ENCODE results near the gene AIFM2. TPM values are rescaled to one million over a fixed set of nuclear protein-coding genes. Genes with fewer than 3 reads are reported as not detected.
"Not testable (repeated sequence)": the region's sequence is repeated elsewhere in the genome, so short reads cannot be mapped to it uniquely, and the experiment has no call there.

AIFM2 gene
- total RNA-seq, 2 experiments from 2014 or later: 3.0 to 3.3 TPM

DNA sequence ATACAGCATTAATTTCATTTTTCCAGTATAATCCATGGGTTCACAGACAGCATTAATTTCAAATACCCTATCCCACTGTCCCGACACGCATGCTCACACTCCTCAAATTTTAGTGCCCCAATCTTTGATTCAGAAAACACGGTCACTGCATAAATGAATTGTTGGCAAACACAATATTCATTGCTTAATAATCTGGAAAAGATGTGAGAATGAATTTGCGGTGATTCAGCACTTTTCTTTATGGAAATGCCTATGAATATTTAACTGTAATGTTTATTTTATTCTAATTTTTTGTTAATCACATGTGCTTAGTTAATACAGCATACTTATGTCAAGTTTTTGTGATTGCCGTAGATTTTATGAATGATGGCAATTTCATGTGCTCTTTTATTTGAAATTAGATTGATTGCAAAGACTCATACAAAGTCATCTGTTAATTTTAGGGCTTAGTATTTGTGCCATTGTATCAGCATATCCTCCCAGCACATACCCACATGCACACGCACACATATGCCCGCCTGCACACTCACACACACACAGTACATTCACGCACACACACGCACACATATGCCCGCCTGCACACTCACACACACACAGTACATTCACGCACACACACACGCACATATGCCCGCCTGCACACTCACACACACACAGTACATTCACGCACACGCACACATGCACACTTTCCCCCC lies 44.9 kb downstream of the AIFM2 start:
- DNase-seq: no peak
- Mint-ChIP-seq H3K4me3 (no peak overlapping the region), H3K36me3 (ENCODE audit: low read depth) (no peaks in the 10 kb centered on the region), H3K9me3 (no peaks in the 10 kb centered on the region), H3K27me3 (ENCODE audit: low read depth) (no peaks in the 10 kb centered on the region), H3K4me1 (ENCODE audit: low read depth) (peaks cover 10% of the 10 kb centered on the region), H3K27ac (no peak overlapping the region)
- CTCF ChIA-PET: interaction anchor here (0.6 kb wide), 1 partner anchor 9 kb away, joined by 3 read pairs; no protein-coding TSS in a partner anchor
- intact Hi-C loops (cut with micrococcal nuclease): no loop called here

DNA sequence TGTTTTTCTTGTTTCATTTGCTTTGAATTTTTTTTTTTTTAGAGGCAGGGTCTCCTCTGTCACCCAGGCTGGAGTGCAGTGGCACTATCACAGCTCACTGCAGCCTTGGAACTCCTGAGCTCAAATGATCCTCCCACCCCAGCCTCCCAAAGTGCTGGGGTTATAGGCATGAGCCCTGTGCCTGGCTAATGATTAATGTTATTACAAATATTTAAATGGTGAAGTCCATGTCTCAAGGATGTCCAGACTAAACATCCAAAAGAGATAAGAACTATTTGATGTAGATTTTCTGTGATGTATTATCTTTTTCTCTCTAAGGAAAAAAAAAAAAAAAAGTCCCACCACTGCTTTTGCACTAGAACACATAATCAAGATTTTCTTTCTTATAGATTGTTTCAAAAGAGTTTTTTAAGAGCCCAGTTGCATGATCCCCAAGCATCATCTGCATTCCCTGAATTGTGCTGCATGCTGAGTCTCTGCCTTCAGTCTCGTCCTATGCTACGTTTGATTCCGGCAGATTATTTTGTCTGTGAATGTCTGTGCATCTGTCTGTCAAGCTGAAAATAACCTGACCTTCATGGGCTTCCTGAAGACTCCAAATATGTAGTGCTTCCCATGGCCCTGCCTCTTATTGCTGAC lies 46.5 kb downstream of the AIFM2 start:
- Mint-ChIP-seq H3K4me1 (ENCODE audit: low read depth) (no peaks in the 10 kb centered on the region), H3K4me3 (no peak overlapping the region), H3K27me3 (ENCODE audit: low read depth) (no peaks in the 10 kb centered on the region), H3K27ac (no peak overlapping the region), H3K9me3 (no peaks in the 10 kb centered on the region), H3K36me3 (ENCODE audit: low read depth) (no peaks in the 10 kb centered on the region)
- DNase-seq: no peak
- CTCF ChIA-PET: interaction anchor here (1.7 kb wide), 1 partner anchor 8 kb away, joined by 7 read pairs; no protein-coding TSS in a partner anchor
- intact Hi-C loops (cut with micrococcal nuclease): loop anchor here (2.0 kb wide), 1 partner anchor 61 kb away; the partner anchor contains the start of gene TYSND1

DNA sequence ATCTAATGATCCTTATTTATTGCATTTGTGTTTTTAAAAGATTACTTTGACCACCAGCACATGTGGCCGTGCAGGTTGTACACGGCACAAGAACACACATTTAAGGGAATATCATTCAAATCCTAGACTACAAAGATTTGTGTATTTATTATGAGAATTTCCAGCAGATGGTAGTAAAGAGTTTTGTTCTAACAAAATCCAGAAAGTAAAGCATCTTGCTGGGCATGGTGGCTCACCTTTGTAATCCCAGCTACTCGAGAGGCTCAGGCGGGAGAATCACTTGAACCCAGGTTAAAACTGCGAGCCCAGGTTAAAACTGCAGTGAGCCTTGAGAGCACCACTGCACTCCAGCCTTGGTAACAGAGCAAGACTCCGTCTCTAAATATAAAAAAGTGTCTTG lies 48.4 kb downstream of the AIFM2 start:
- no peaks in the 10 kb centered on the region for H3K4me1 Mint-ChIP-seq (ENCODE audit: low read depth)
- CTCF ChIA-PET: interaction anchor here (1.0 to 1.7 kb wide), 2 partner anchors 9 to 62 kb away, joined by 4 to 7 read pairs; partner anchors contain the start of gene TYSND1

DNA sequence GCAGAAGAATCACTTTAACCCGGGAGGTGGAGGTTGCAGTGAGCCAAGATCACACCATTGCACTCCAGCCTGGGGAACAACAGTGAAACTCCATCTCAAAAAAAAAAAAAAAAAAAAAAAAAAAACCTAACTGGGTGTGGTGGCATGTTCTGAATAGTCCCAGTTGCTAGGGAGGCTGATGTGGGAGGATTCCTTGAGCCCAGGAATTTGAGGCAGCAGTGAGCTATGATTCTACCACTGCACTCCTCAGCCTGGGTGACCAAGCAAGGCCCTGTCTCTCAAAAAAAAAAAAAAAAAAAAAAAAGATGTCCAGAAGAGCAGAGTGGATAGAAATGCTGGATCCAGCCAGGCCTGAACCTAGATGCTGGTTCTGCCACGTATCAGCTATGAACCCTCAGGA lies 51.8 kb downstream of the AIFM2 start:
- H3K27ac Mint-ChIP-seq; DNase-seq; H3K36me3 Mint-ChIP-seq (ENCODE audit: low read depth); intact Hi-C loops (cut with micrococcal nuclease); H3K27me3 Mint-ChIP-seq (ENCODE audit: low read depth); H3K9me3 Mint-ChIP-seq; H3K4me3 Mint-ChIP-seq; H3K4me1 Mint-ChIP-seq (ENCODE audit: low read depth): not testable (repeated sequence)
- CTCF ChIA-PET: interaction anchor here (1.1 kb wide), 1 partner anchor 37 kb away, joined by 4 read pairs; no protein-coding TSS in a partner anchor

More for the DNA sequence above, 48.4 kb downstream of the AIFM2 start:
- intact Hi-C loops (cut with micrococcal nuclease): loop anchor here (2.0 kb wide), 1 partner anchor 63 kb away; the partner anchor contains the start of gene TYSND1
- DNase-seq: no peak
- Mint-ChIP-seq H3K27me3 (ENCODE audit: low read depth) (no peaks in the 10 kb centered on the region), H3K27ac (no peak overlapping the region), H3K9me3 (no peaks in the 10 kb centered on the region), H3K4me3 (no peak overlapping the region), H3K36me3 (ENCODE audit: low read depth) (no peaks in the 10 kb centered on the region)

DNA sequence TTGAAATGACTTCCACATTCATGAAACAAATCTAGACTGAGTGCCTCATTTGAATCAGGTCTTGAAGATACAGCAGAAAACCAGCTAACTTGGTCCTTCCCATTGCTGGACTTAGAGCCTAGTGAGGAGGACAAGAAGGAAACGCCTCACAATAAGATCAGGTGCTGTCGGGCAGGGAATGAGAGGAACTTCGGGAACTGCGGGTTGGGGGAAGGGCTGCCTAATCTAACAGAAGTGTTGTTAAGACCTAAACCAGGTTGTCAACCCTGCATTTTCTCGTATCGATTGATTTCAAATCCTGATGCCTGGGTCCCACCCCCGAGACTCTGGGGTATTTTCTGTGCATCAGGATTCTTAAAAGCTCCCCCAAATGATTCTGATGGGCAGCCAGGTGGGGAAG lies 53.7 kb downstream of the AIFM2 start:
- intact Hi-C loops (cut with micrococcal nuclease): no loop called here
- H3K4me1 Mint-ChIP-seq (ENCODE audit: low read depth): no peaks in the 10 kb centered on the region

DNA sequence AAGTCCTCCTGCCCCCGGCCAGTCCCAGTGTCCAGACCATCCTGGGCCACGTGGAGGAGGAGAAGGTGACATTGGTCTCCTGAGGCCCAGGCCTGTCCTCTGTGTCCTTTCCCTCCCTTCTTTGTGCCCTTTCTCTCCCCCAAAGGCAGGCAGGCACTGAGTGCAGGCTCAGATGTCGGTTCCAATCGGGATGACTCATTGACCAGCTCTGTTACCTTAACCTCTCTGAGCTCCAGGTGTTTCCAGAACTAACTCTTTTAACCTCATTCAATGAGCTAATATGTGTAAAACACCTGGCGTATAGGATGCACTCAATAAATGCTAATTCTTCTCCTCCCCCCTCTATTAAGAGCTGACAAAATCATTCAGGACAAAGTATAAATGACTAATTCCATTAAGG lies 54.3 kb downstream of the AIFM2 start:
- CTCF ChIA-PET: interaction anchor here (0.8 to 1.0 kb wide), 2 partner anchors 15 to 120 kb away, joined by 3 read pairs; no protein-coding TSS in a partner anchor
- no peaks in the 10 kb centered on the region for H3K9me3 Mint-ChIP-seq
- intact Hi-C loops (cut with micrococcal nuclease): no loop called here
- no peaks in the 10 kb centered on the region for H3K36me3 Mint-ChIP-seq (ENCODE audit: low read depth)
- no peak for DNase-seq
- no peaks in the 10 kb centered on the region for H3K4me1 Mint-ChIP-seq (ENCODE audit: low read depth)
- no peak overlapping the region for H3K27ac Mint-ChIP-seq
- no peak overlapping the region for H3K4me3 Mint-ChIP-seq
- H3K27me3 Mint-ChIP-seq (ENCODE audit: low read depth): no peaks in the 10 kb centered on the region

More for the DNA sequence above, 53.7 kb downstream of the AIFM2 start:
- DNase-seq: no peak
- H3K4me3 Mint-ChIP-seq: no peak overlapping the region
- H3K27ac Mint-ChIP-seq: no peak overlapping the region
- H3K36me3 Mint-ChIP-seq (ENCODE audit: low read depth): no peaks in the 10 kb centered on the region
- CTCF ChIA-PET: interaction anchor here (0.6 to 1.0 kb wide), 2 partner anchors 9 to 120 kb away, joined by 3 read pairs; no protein-coding TSS in a partner anchor
- H3K9me3 Mint-ChIP-seq: no peaks in the 10 kb centered on the region
- no peaks in the 10 kb centered on the region for H3K27me3 Mint-ChIP-seq (ENCODE audit: low read depth)

DNA sequence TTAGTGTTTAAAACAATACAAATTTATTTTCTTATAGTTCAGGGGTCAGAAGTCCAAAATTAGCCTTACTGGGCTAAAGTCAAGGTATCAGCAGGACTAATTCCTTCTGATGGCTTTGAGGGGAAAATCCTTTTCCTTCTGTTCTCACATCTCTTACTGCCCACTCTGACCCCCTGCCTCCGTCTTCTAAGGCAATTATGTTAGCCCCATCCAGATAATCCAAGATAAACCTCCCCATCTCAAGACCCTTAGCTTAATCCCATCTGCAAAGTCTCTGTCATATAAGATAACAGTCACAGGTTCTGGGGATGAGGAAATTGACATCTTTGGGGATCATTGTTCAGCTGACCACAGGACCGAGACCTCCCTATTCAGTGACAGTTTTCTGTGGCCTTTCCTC lies 57.7 kb downstream of the AIFM2 start:
- Mint-ChIP-seq H3K27ac (no peak overlapping the region), H3K9me3 (no peaks in the 10 kb centered on the region), H3K27me3 (ENCODE audit: low read depth) (no peaks in the 10 kb centered on the region), H3K4me1 (ENCODE audit: low read depth) (no peaks in the 10 kb centered on the region), H3K4me3 (no peak overlapping the region), H3K36me3 (ENCODE audit: low read depth) (no peaks in the 10 kb centered on the region)
- intact Hi-C loops (cut with micrococcal nuclease): no loop called here
- CTCF ChIA-PET: no interaction called here
- DNase-seq: no peak

DNA sequence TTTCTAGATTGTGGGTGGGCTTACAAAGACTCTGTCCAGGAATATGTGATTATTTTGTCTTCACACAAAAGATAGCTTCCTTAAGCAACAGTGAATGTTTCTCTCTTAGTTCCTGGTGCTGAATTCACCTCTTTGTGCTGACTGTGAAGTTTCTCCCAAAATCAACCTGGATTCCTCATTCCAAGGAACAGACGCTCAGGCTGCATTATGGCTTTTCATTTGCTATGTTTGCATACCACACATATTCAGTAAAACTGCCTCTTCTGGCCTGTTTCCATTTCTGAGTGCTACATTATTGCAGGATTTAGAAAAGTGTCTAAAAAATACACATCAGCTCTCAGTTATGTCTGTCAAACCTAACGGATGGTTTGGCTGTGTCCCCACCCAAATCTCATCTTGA lies 58.5 kb downstream of the AIFM2 start:
- Mint-ChIP-seq H3K27ac (no peak overlapping the region), H3K27me3 (ENCODE audit: low read depth) (no peaks in the 10 kb centered on the region), H3K9me3 (no peaks in the 10 kb centered on the region), H3K4me3 (no peak overlapping the region), H3K36me3 (ENCODE audit: low read depth) (no peaks in the 10 kb centered on the region), H3K4me1 (ENCODE audit: low read depth) (no peaks in the 10 kb centered on the region)
- intact Hi-C loops (cut with micrococcal nuclease): no loop called here
- CTCF ChIA-PET: no interaction called here
- DNase-seq: no peak

DNA sequence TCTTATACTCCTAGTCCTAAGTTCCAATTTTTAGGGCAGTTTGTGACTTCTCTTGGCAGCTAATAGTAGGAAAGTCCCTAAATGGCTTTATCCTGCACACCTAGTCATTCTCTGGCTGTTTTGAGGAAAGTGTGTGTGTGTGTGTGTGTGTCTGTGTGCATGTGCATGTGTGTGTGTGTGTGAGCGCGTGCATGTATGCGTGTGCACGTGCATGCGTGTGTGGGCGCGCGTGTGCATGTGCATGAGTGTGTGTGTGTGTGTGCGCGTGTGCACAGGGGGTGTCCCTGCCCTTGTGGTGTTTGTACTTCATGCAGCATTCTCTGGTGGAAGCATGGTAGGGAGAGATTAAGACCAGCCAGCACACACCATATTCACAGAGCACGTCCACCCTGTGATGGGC lies 61.8 kb downstream of the AIFM2 start:
- no peaks in the 10 kb centered on the region for H3K27me3 Mint-ChIP-seq (ENCODE audit: low read depth)
- H3K36me3 Mint-ChIP-seq (ENCODE audit: low read depth): no peaks in the 10 kb centered on the region
- no peaks in the 10 kb centered on the region for H3K9me3 Mint-ChIP-seq
- H3K27ac Mint-ChIP-seq: no peak overlapping the region
- intact Hi-C loops (cut with micrococcal nuclease): no loop called here
- DNase-seq: no peak
- H3K4me3 Mint-ChIP-seq: no peak overlapping the region
- no peaks in the 10 kb centered on the region for H3K4me1 Mint-ChIP-seq (ENCODE audit: low read depth)
- CTCF ChIA-PET: interaction anchor here (1.5 kb wide), 1 partner anchor 48 kb away, joined by 3 read pairs; no protein-coding TSS in a partner anchor

DNA sequence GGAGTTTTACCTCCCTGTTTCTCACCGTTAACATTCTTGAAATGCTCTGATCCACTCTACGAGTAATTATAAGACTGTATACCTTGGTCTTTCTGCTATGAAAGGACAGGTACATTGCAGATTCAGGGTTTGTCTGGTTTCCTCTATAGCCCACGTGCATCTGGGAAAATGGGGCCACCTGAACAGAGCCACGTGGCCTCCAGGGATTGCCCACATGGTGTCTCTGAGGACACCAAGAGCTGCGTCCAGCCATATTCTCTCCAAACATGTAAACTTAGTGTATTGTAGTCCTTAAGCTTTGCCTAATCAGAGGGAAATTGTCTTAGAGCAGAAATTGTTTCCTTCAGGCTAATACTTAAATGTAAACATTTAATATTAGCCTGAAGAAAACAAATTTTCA lies 63.3 kb downstream of the AIFM2 start:
- CTCF ChIA-PET: no interaction called here
- Mint-ChIP-seq H3K27ac (no peak overlapping the region), H3K4me3 (no peak overlapping the region), H3K4me1 (ENCODE audit: low read depth) (no peaks in the 10 kb centered on the region), H3K36me3 (ENCODE audit: low read depth) (no peaks in the 10 kb centered on the region), H3K27me3 (ENCODE audit: low read depth) (no peaks in the 10 kb centered on the region), H3K9me3 (no peaks in the 10 kb centered on the region)
- intact Hi-C loops (cut with micrococcal nuclease): no loop called here
- no peak for DNase-seq

DNA sequence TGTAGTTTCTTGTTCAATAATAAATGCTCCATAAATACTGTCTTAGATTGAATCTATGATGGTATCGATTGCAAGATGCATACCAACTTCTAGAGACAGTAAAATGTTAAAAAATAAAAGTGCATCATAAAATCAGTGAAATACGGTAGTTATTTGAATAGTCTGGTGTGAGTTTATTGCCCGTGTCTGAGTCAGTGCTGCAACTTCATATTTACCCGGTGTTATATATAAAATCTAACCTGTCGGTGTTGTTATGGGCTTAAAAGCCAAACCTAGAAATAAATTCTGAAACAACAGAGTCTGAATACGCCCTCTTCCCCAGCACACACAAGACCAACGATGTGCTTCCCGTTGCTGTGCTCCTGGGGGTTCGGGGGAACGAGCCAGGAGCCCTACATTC lies 63.7 kb downstream of the AIFM2 start:
- H3K9me3 Mint-ChIP-seq: no peaks in the 10 kb centered on the region
- CTCF ChIA-PET: no interaction called here
- H3K27me3 Mint-ChIP-seq (ENCODE audit: low read depth): no peaks in the 10 kb centered on the region
- no peak overlapping the region for H3K4me3 Mint-ChIP-seq
- no peaks in the 10 kb centered on the region for H3K4me1 Mint-ChIP-seq (ENCODE audit: low read depth)
- no peaks in the 10 kb centered on the region for H3K36me3 Mint-ChIP-seq (ENCODE audit: low read depth)
- intact Hi-C loops (cut with micrococcal nuclease): no loop called here
- no peak for DNase-seq
- H3K27ac Mint-ChIP-seq: no peak overlapping the region

DNA sequence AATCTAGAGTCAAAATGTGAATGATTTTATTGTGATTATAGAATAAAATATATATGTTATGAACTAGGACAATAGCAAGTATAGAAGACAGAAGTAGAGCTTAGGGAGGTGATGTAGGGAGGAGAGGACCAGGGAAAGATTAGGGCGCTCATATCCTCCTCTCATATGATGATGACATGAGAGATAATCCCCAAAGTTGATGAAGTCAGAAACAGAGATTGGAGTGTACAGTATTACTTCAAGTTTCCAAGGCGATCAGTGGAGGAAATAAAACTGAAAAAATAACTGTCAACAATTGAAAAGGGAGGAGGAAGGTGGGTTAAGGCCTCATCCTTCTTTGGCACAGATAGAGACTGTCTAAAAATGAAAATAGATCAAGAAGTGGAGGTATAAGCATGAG lies 65.0 kb downstream of the AIFM2 start:
- H3K9me3 Mint-ChIP-seq: no peaks in the 10 kb centered on the region
- H3K4me1 Mint-ChIP-seq (ENCODE audit: low read depth): no peaks in the 10 kb centered on the region
- no peaks in the 10 kb centered on the region for H3K36me3 Mint-ChIP-seq (ENCODE audit: low read depth)
- no peak for DNase-seq
- intact Hi-C loops (cut with micrococcal nuclease): no loop called here
- CTCF ChIA-PET: interaction anchor here (1.0 kb wide), 1 partner anchor 48 kb away, joined by 4 read pairs; no protein-coding TSS in a partner anchor
- no peak overlapping the region for H3K27ac Mint-ChIP-seq
- H3K27me3 Mint-ChIP-seq (ENCODE audit: low read depth): no peaks in the 10 kb centered on the region
- no peak overlapping the region for H3K4me3 Mint-ChIP-seq

DNA sequence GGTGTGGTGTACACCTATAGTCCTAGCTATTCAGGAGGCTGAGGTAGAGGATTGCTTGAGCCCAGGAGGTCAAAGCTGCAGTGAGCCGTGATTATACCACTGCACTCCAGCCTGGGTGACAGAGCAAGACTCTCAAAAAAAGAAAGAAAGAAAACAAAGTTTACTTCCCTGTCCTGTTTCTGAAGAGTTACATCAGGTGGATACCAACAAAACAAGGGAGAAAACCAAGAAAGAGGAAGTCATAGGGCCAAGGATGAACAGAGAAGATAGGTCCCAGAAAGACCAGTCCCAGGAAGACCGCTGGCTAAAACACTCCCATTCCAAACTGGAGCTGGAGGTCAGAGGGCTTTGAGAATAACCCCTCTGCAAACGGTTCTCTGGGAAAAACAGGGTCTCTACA lies 66.4 kb downstream of the AIFM2 start:
- intact Hi-C loops (cut with micrococcal nuclease): no loop called here
- no peaks in the 10 kb centered on the region for H3K4me1 Mint-ChIP-seq (ENCODE audit: low read depth)
- no peaks in the 10 kb centered on the region for H3K36me3 Mint-ChIP-seq (ENCODE audit: low read depth)
- H3K27ac Mint-ChIP-seq: no peak overlapping the region
- no peak for DNase-seq
- H3K9me3 Mint-ChIP-seq: no peaks in the 10 kb centered on the region
- no peaks in the 10 kb centered on the region for H3K27me3 Mint-ChIP-seq (ENCODE audit: low read depth)
- no peak overlapping the region for H3K4me3 Mint-ChIP-seq
- CTCF ChIA-PET: interaction anchor here (0.7 kb wide), 1 partner anchor 11 kb away, joined by 4 read pairs; no protein-coding TSS in a partner anchor
